Measurements from ENCODE around the gene SDHA. TPM values are rescaled to one million over a fixed set of nuclear protein-coding genes. Genes with fewer than 3 reads are reported as not detected.

Gene SDHA
- total and polyA plus RNA-seq, 2 of the 13 experiments (the other 11 are each of a cell fraction or from before 2014, with no cell fraction given): 185 to 240 TPM

GRCh38 chr5:206927-207536, 11.1 kb upstream of the SDHA start:
- peaks cover 27% of the 10 kb centered on the region for H3K79me2 ChIP-seq (ENCODE audit: insufficient read depth, low read length)
- no peak for FAIRE-seq
- peaks cover 18% of the 10 kb centered on the region; the same call in 1 of the 2 replicates for H4K20me1 ChIP-seq (ENCODE audit: insufficient read depth, low read length)
- no peak overlapping the region for H3K4me2 ChIP-seq (ENCODE audit: low read depth, low read length)
- no peak for ATAC-seq
- ChIA-PET CTCF (ENCODE audit: low intra/inter-chr PET ratio, low total read pairs) (no interaction called here), POLR2A (no interaction called here)
- no peak overlapping the region for H3K4me3 ChIP-seq (replicated peaks in 1 of 3; ENCODE audit: insufficient read depth in 1 of 3, low read depth in 2 of 3, low read length in 3 of 3)
- no peak for DNase-seq (ENCODE audit: low spot score)
- intact Hi-C loops (cut with micrococcal nuclease; ENCODE audit: unreplicated experiment) (no loop called here), in situ Hi-C loops (cut with HindIII; ENCODE audit: extremely low pct_ligation_motif_present, low pct_unique_long_range_greater_than_20kb) (no loop called here)
- WGBS (ENCODE audit: low lambda C conversion rate): 93% methylated on average over 8 of the region's 8 CpGs
- H3K9ac ChIP-seq (ENCODE audit: insufficient read depth, low read depth, low read length): no peak overlapping the region
- H3K9me3 ChIP-seq (ENCODE audit: low read length): no peaks in the 10 kb centered on the region
- no peak for TF ChIP-seq PLSCR1 (CRISPR knock-in tag; IDR thresholded peaks at IDR 0.05; ENCODE audit: borderline replicate concordance)
- no peak for TF ChIP-seq TCF7 (IDR thresholded peaks at IDR 0.05; ENCODE audit: low read depth)
- TF ChIP-seq ZNF780A (CRISPR knock-in tag; IDR thresholded peaks at IDR 0.05): no peak
- no peak for TF ChIP-seq GATAD1 (CRISPR knock-in tag; IDR thresholded peaks at IDR 0.05)
- TF ChIP-seq GPN1 (CRISPR knock-in tag; IDR thresholded peaks at IDR 0.05; ENCODE audit: borderline replicate concordance): no peak
- TF ChIP-seq SSRP1 (CRISPR knock-in tag; IDR thresholded peaks at IDR 0.05): no peak
- TF ChIP-seq SNAPC5 (CRISPR knock-in tag; IDR thresholded peaks at IDR 0.05; ENCODE audit: borderline replicate concordance): no peak
- no peak for TF ChIP-seq TOE1 (CRISPR knock-in tag; IDR thresholded peaks at IDR 0.05)
- no peak for TF ChIP-seq RFXAP (CRISPR knock-in tag; IDR thresholded peaks at IDR 0.05; ENCODE audit: borderline replicate concordance)
- TF ChIP-seq TERF1 (CRISPR knock-in tag; IDR thresholded peaks at IDR 0.05): no peak
- TF ChIP-seq IKZF4 (CRISPR knock-in tag; IDR thresholded peaks at IDR 0.05; ENCODE audit: borderline replicate concordance, low read depth, not compliant biosample characterization): no peak
- TF ChIP-seq ZNF33A (CRISPR knock-in tag; IDR thresholded peaks at IDR 0.05; ENCODE audit: borderline replicate concordance): no peak
- TF ChIP-seq DBP (CRISPR knock-in tag; IDR thresholded peaks at IDR 0.05; ENCODE audit: not compliant biosample characterization): no peak
- TF ChIP-seq KLF6 (CRISPR knock-in tag; IDR thresholded peaks at IDR 0.05): no peak
- no peak for TF ChIP-seq GATAD2A (CRISPR knock-in tag; IDR thresholded peaks at IDR 0.05)
- TF ChIP-seq TRAFD1 (CRISPR knock-in tag; IDR thresholded peaks at IDR 0.05; ENCODE audit: borderline replicate concordance): no peak
- no peak for TF ChIP-seq ZNF841 (CRISPR knock-in tag; IDR thresholded peaks at IDR 0.05; ENCODE audit: borderline replicate concordance)
- TF ChIP-seq ZNF781 (CRISPR knock-in tag; IDR thresholded peaks at IDR 0.05; ENCODE audit: borderline replicate concordance, not compliant biosample characterization): no peak
- no peak for TF ChIP-seq HOXA3 (CRISPR knock-in tag; IDR thresholded peaks at IDR 0.05)
- no peaks in the 10 kb centered on the region for H3K4me1 ChIP-seq (ENCODE audit: insufficient read depth, low read length)
- no peak overlapping the region for H2AFZ ChIP-seq (ENCODE audit: low read length)
- no TSS peak for BruUV-seq (replicated peaks)
- H3K27me3 ChIP-seq (ENCODE audit: control insufficient read depth in 1 of 2, insufficient read depth in 2 of 2, low read length in 2 of 2): no peaks in the 10 kb centered on the region
- peaks cover 15 to 40% of the 10 kb centered on the region in 2 experiments; a peak in 4 of 5 replicates for H3K36me3 ChIP-seq (replicated peaks in 1 of 2; ENCODE audit: control insufficient read depth in 1 of 2, insufficient read depth in 2 of 2, low read length in 2 of 2)
- H3K27ac ChIP-seq (ENCODE audit: extremely low read length, insufficient read depth, low read length): no peak overlapping the region
